Activated CD8-positive, alpha-beta memory T cell treated with anti-CD3 and anti-CD28 coated beads, Interleukin-2, amount 50 U/mL, for 4 hours (primary cell): ENCODE data around the gene SRR.

Experiments used
- DNase-seq: peaks from one replicate; pipeline ENCODE4 v3.0.0-alpha.2; 2020

Gene SRR

GRCh38 chr17:2373179-2373578 is 69.4 kb downstream of the SRR start:
- DNase-seq, result no peak
